ENCODE measurements around the gene TIPIN.
"Not testable (repeated sequence)": the region's sequence is repeated elsewhere in the genome, so short reads cannot be mapped to it uniquely, and the experiment has no call there.

Gene TIPIN, protein sequence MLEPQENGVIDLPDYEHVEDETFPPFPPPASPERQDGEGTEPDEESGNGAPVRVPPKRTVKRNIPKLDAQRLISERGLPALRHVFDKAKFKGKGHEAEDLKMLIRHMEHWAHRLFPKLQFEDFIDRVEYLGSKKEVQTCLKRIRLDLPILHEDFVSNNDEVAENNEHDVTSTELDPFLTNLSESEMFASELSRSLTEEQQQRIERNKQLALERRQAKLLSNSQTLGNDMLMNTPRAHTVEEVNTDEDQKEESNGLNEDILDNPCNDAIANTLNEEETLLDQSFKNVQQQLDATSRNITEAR

DNA sequence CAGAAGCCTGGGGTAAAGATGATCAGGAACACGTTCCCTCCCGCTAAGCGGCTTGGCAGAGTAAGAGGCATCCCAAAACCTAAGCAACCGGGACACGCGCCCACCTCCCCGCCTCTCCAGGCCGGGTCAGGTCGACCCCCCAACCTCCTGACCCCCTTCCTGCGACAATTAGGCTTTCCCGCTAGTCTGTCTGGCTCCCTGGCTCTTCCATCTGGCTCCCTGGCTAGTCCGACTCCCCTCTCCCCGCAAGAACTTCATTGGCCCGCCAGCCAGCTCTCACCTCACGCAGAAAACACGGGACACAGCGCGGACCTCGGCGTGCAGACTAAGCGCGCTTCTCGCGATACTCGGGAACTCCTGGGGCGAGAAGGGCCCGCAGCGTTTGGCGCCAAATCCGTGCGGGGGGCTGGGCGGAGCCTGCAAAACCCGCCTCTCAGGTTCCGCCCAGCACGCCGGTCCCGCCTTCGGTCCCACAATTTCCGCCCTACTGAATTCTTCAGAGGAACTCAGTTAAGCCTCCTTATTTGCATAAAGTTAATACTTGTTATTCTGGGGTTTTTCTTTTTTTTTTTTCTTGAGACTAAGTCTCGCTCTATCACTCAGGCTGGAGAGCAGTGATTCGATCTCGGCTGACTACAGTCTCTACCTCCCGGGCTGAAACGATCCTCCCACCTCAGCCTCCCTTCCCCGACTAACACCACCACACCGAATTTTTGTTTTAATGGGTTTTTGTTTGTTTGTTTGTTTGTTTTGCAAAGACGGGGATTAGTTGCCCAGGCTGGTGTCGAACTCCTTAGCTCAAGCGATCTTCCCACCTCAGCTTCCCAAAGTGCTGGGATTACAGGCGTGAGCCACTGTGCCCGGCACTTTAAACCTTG lies at the start of gene TIPIN:
TIPIN (minus strand) TSS at position 327 of the 878 bp plus-strand sequence. CDS start 3,738 bp downstream, outside the sequence.
- DNase-seq = peak; percentile 90

DNA sequence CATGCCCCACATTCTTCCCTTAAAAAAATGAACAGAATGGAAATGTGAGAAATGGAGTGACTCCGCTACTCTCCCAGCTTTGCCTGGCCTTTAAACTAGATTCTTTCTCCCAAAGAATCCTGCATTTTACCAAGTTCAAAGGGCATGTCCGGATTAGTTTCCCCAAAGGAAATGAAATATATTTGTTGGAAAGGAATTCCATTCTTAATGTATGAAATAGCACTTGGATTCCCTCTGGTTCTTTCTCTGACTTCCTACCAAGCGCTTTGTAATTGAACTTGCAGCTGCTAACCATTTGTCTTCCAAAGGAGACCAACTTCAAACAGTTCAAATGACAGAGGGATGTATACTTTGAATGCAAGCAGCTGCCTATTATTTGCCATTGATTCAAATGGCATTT lies 49.1 kb upstream of the TIPIN start:
- no peak for DNase-seq

DNA sequence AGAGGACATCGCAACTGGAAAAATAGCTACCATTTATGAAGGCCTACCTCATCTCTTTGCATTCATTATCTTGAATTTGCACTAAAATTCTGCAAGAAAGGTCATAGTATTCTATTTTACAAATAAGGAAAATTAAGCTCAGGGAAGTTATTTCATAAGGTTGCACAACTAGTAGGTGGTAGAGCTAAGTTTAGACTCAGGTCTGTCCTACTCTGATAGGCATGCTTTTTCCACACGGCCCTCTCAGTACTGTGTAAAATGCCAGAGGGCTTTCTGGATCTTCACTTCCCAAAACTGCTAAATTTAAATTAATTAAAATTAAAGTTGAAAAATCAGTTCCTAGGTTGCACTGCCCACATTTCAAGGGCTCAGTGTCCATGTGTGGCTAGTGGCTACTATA lies 48.5 kb upstream of the TIPIN start:
- no peak for DNase-seq

DNA sequence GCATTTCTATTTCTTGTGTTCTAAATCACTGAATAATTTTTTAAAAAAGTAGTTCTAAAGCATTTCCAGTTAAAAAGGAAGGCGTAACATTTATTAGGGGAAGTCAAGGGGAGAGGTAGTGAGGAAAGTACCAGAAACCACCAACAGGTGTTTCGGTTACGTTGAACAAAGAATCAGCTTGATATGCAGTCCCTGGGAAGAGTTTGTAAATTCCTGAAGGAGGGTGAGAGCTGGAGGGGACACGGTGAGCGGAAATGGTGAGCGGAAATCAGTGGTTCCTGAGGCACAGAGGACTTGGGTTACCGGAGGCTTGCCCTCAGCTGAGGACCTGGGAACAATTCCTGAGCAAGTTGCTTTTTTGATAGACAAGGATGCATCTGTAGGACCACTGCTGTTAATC lies 48.0 kb upstream of the TIPIN start:
- no peak for DNase-seq

DNA sequence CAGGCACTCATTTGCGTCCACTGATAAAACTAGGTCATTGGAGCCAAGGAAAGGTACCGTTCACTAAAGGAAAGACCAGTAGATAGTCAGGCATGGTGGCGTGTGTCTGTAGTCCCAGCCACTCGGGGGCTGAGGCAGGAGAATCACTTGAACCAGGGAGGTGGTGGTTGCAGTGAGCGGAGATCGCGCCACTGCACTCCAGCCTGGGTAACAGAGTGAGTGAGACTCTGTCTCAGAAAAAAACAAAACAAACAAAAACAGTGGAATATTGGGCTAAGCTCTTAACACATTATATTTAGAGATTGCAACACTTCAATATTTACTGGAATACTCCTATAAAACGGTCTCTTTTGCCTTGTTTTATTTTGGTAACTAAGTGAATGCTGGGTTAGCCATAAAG lies 47.6 kb upstream of the TIPIN start:
- no peak for DNase-seq

DNA sequence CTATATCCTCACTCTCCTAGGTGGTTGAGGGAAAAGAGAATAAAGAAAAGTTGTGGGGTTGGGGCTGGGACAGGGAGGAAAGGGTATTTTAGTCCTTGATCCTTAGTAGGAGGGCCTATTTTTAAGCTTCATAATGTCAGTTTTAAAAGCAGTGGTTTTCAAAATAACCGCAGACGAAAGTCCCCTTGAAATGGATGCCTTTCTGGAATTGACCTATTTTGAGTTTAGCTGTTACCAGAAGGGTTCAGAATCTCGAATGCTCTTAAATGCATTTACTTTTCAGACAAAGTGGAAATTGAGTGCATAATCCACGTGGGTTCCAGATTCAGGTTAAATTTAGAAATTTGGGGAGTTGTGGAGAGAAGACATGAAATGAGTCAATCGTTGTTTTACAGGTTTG lies 46.8 kb upstream of the TIPIN start:
- no peak for DNase-seq

DNA sequence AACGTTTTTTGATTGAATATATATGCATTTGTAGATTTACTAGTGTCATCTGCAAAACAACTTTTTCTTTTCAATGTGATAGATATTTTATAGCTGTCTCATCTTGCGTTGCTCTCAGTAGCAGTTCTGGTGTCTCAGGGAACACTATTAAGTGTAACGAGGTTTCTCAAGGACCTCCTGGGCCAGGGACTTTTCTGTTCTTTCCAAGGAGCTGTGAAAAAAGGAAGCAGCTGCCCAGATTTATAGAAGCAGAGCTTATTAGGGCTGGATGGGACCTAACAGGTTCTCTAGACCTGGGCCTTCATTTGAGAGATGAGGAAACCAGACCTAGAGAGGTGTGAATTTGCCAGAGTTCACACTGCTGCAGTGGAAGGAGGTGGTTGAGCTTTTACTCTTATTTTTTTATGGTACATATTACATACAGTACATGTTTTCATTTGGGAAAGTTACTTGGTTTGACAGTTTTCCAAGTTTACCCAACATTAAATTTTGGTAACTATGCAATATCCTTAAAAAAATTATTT lies 46.3 kb upstream of the TIPIN start:
- no peak for DNase-seq

DNA sequence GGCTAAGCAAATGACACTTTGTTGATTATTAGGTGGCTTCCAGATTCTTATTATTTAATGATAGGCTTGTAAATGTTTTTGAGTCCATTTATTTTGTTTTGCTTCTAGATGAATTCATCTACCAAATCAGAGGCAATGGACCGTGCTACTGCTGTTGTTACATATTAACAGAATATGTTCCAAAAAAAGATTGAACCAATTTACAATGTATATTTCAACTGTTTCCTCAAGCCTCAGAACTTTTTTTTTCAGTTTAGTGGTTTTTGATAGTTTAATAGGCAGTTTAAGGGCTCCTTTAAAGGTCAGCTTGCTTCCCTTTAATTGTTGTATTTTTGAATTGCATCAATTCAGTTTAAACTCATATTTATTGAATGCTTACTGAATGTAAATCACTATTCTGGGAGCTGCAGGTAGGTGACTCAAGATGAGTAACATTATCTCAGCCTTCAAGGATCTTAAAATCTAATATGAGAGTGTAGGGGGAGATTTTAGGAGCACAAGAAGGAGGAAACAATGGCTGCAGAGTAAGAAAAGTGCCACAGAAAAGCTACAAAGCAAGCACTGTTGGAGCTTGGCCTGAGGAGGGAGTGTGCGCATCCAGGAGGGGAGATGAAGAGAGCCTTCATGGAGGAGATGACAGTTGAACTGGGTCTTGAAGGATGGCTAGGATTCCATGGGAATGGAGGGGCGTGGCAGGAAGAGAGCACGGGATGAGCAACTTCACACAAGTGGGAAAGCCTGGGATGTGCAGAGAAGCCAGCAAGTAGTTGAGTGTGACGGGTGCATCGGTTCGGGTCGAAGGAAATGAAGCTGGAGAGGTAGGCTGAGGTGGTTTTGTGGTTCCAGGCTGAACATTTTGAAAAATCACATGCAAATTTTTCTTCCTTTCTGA lies 44.9 kb upstream of the TIPIN start:
- DNase-seq = no peak

DNA sequence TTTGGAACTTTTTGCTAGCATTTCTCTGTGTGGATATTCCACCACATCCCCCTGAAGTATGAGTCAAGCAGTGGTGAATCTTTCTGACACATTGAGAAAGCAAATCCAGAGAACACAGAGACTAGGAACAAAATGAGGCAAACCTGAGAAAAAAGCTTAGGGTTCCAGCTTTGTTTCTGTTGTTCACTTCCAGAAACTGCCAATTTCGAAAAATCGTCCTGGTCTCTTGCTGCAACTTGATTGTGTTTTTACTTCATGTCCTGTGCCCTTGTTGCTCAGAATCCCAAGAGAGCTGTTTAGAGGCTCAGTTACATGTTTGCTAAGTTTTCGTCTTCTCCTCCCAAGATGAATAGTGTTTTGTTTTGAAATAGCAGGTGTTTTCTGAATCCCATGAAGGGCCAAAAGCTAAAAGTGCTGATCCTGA lies 43.9 kb upstream of the TIPIN start:
- no peak for DNase-seq

DNA sequence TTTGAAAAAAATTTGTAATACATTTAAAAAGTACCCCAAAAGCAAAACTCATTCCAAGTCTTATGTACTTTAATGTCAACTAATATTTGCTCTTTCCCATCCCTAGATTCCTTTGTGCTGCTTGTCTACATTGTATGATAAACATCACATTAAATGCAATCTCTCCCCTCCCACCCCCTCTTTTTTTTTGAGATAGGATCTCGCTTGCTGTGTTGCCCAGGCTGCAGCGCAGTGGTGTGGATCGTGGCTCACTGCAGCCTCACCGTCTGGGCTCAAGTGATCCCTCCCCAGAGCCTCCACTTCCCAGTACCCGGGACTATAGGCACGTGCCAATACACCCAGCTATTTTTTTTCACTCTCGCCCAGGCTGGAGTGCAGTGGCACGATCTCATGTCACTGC lies 42.8 kb upstream of the TIPIN start:
- no peak for DNase-seq

DNA sequence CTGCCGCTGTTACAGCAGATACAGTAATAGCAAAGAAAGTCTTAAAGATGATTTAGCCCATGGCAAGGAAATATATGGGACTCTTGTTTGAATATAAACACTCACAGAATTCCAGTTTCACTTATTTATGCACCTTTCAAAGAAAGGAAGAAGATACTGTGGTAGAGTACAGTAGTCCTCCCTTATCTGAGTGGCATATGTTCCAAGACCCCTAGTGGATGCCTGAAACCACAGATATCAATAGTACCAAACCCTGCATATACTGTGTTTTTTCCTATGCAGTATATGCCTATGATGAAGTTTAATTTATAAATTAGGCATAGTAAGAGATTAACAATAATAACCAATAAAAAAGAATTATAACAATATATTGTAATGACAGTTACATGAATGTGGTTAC lies 38.4 kb upstream of the TIPIN start:
- no peak for DNase-seq

DNA sequence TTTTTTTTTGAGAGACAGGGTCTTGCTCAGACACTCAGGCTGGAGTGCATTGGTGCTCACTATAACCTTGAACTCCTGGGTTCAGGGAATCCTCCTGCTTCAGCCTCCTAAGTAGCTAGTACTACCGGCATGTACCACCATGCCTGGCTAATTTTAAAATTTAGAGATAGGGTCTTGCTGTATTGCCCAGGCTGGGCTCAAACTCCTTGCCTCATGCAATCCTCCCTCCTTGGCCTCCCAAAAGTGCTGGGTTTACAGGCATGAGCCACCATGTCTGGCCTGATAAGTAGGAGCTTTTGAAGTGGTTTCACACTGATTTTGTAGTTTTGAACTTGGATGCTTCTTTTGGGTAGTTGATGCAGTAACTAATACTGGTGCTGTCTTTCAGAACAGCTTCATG lies 38.0 kb upstream of the TIPIN start:
- no peak for DNase-seq

DNA sequence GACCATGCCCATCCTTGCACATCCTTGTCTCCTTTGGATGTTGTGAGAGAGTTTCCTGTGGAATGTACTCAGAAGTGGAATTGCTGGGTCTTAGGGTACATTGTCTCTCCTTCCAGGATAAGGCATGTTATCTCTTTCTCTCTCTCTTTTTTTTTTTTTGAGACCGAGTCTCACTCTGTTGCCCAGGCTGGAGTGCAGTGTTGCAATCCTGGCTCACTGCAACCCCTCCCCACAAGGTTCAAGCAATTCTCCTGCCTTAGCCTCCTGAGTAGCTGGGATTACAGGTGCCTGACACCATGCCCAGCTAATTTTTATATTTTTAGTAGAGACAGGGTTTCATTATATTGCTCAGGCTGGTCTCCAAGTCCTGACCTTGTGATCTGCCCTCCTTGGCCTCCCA lies 36.6 kb upstream of the TIPIN start:
- not testable (repeated sequence) for DNase-seq

DNA sequence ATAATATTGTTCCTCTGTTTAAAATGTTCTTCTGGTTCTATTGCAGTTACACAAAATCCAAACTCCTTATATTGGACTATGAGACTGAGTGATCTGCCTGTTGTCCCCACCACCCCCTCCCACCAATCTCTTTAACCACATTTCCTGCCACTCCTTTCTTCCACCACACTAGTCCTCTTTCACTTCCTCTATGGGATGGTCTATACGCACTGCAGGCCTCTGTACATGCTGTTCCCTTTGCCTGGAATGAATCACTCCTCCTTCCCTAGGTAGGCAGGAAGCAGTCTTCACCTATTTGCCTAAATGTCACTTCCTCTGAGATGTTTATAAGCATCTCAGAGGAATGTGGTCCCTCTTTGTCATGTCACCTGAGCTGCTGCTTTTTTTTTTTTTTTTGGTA lies 34.2 kb upstream of the TIPIN start:
- no peak for DNase-seq

DNA sequence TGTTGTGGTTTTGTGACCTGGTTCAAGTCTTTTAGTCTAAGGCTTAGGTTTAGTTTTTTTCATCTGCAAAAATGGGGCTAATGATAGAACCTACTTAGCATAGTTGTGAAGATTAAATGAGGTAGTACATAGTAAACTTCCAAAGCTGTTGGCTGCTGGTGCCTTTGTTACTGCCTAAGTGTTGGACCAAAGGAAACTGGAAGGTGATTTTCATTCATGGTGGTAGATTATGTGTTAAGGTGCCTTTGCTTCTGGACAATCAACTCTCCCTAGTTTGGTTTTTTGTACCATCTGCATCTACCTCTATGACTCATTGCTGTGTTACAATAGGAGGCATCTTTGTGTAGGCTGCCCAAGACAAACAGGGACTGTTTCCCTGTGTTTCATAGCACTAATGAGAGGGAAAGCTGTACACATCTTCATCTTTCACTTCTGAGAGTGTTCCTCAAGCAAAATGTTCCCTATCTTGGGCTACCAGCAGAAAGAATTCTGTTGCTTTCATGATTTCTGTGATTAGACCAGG lies 33.4 kb upstream of the TIPIN start:
- no peak for DNase-seq

DNA sequence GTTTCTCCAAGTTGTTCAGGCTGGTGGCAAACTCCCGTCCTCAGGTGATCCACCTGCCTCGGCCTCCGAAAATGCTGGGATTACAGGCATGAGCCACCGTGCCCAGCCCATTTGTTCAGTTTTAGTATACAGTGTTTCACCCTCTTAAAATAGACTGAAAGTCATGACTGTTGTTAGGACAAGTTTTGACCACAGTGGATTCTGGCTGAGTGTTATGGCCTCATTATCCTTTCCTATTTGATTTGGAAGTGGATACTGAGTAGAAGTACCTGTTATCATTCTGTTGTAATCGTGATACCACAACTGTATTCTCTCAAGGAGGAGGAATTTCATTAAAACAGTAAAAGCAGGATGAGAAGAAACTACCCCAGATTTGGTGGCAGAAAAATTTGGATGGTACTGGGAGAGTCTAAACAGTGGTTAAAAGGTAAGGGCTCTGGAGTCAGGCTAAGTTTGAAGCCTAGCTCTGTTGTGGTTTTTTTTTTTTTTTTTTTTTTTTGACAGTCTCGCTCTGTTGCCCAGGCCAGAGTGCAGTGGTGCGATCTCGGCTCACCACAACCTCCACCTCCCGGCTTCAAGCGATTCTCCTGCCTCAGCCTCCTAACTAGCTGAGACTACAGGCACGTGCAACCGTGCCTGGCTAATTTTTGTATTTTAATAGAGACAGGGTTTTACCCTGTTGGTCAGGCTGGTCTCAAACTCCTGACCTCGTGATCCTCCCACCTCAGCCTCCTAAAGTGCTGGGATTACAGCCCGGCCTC lies 32.8 kb upstream of the TIPIN start:
- no peak for DNase-seq

DNA sequence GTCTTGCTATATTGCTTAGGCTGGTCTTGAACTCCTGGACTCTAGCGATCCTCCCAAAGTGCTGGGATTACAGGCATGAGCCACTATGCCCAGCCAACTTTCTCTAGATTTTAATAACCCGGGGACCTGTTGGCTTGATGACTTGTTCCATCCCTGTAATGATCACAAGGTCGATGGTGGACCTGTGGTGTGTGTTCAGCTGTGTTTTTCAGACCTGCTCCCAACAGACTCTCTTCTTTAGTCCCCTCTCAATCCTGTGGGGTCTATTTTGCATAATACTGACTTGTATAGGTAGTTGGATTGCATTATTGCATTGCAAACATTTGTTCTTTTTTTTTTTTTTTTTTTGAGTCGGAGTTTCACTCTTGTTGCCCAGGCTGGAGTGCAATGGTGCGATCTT lies 32.1 kb upstream of the TIPIN start:
- DNase-seq = no peak

DNA sequence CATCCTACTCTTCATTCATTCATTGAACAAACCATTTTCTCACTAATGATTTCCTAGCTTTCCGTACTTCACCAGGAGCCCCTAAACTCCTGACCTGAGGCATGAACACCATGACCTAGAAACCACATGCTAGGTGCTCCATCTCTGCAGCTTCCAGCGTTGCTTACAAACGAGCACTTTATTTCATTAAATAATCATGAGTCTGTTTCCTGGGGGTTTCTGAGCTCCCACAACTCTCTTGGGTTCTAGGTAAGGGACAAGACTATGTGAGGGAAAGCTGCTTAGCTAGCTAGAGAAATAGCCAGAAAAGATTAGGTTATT lies 31.5 kb upstream of the TIPIN start:
- no peak for DNase-seq

DNA sequence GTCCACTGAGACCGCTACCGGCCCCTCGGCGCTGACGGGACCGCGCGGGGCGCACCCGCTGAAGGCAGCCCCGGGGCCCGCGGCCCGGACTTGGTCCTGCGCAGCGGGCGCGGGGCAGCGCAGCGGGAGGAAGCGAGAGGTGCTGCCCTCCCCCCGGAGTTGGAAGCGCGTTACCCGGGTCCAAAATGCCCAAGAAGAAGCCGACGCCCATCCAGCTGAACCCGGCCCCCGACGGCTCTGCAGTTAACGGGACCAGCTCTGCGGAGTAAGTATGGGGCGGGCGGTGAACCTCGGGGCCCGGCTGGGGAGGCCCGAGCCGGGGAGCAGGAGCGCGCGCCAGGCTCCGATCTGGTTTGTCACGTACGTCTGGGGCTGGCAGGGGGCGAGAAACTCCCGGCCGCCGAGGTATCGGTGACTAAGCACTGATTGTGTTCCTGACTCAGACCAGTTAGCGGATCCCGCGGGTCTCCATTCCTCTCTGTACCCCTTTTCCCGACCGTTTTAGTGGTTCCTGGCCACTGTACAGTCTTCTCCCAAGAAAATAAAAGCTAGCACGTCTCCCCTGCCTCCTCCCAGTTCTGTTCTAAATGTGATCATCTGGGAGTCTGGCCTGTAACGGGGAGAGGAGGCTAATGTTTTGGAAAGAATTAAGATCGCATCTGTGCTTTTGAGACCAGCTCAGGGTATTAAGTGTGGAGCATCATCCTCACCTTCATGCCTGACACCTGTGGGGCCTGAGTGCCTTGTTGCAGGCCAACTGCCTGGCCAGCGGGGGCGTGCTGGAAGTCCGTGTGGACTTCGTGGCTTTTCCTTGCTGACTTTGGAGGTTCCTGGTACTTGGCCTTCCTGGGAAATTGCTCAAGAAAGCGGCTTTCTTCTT lies 30.9 kb upstream of the TIPIN start:
- DNase-seq = peak; percentile 28

DNA sequence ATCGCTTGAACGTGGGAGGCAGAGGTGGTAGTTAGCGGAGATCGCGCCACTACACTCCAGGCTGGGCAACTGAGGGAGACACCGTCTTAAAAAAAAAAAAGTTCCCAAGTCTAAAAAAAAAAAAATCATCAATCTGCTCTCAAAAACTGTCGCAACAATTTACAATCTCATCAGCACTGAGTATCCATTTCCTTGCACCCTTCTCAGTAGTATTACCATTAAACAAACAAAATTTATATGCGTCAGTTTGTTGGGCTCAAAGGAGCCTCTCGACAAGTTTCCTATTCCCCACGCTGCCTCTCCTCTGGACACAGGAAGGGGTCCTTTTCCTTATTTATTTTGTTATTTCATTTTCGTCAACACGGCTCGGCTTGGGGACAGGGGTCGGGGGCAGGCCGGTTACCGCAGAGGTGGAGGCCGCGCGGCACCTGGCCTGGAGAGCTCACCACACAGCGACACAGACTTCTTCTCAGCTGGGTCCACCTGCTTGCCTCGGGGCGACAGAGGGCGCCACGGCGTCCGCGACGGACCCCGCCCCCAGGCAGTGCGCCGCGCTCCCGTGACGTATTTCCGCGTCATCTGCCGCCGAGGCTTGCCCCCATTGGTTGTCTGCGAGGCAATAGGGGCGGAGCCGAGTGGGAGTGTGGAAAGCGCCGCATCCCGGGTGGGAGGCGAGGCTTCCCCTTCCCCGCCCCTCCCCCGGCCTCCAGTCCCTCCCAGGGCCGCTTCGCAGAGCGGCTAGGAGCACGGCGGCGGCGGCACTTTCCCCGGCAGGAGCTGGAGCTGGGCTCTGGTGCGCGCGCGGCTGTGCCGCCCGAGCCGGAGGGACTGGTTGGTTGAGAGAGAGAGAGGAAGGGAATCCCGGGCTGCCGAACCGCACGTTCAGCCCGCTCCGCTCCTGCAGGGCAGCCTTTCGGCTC lies 30.0 kb upstream of the TIPIN start, which contains the start of gene MAP2K1:
MAP2K1 (plus strand) TSS at position 709 of the 920 bp plus-strand sequence. CDS start 436 bp downstream, outside the sequence.
- peak; percentile 94 for DNase-seq

All from NCI-H1092 treated with DMSO at 0.1 percent for 48 hours (cell line).